Cardiac muscle cell (in vitro differentiated cells and primary cell): ENCODE measurements around the gene DYNC2H1. TPM values are rescaled to one million over a fixed set of nuclear protein-coding genes. Genes with fewer than 3 reads are reported as not detected.

Source experiments
- DNase-seq, 2 donors: peaks; one replicate each; pipeline versions ENCODE4 v3.0.0 to v3.0.0-alpha.2; 2010 to 2017; ENCODE audit warnings: low read depth in 1 of 2, low spot score in 1 of 2
- H3K27ac ChIP-seq: fragments of 200-600 bp; sonication (generic); 2 replicates; pipeline ENCODE4 v1.5.1; 2016
- H3K27me3 ChIP-seq: fragments of 200-600 bp; sonication (generic); 2 replicates; pipeline ENCODE4 v1.6.0; 2016; ENCODE audit warnings: control low read depth
- H3K36me3 ChIP-seq: fragments of 200-600 bp; sonication (generic); 2 replicates; pipeline ENCODE4 v1.5.1; 2016; ENCODE audit warnings: control low read depth
- H3K4me1 ChIP-seq: fragments of 200-600 bp; sonication (generic); 2 replicates; pipeline ENCODE4 v1.8.1; 2017; ENCODE audit warnings: low read depth, mild to moderate bottlenecking, mixed run types
- H3K4me3 ChIP-seq: fragments of 200-600 bp; sonication (generic); 2 replicates; pipeline ENCODE4 v1.5.1; 2016; ENCODE audit warnings: mild to moderate bottlenecking
- H3K9me3 ChIP-seq: fragments of 200-600 bp; sonication (generic); 2 replicates; pipeline ENCODE4 v1.5.1; 2017; ENCODE audit warnings: low read depth, mild to moderate bottlenecking, control low read depth
- polyA plus RNA-seq: library from polyadenylated mRNA; unstranded; fragments of >200 nt; fragmentation: Nextera tagmentation; extraction: Ambion mirVana; gene quantifications from 2 replicates; pipeline ENCODE4 v1.2.1, GENCODE V29; 2016
- total RNA-seq: library from RNA; depleted of rRNA; stranded (reverse); fragments of >200 nt; gene quantifications from 2 replicates; pipeline ENCODE4 v1.2.3, GENCODE V29; 2016
- TF ChIP-seq, protein P1 (sequence below): IDR thresholded peaks from 2 replicates; pipeline ENCODE4 v1.5.1; 2012; ENCODE audit warnings: low read depth, mild to moderate bottlenecking, low read length

DYNC2H1 gene
- total and polyA plus RNA-seq, 2 experiments from 2014 or later, result 3.4 to 10.5 TPM

DNA sequence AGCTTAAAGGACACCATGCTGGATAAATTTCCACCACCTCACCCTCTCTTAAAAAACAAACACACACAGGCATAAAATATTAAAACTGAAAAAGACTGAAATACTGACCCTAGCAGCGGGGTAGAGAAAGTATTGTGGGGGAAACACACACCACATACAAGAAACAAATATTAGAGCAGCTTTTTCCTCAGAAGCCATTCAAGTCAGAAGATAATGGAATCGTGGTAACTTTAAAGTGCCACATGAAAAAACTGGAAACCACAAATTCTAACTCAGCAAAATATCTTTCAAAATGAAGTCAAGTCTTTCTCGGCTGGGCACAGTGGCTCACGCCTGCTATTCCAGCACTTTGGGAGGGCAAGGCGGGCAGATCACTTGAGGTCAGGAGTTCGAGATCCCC is 223.2 kb downstream of the DYNC2H1 start:
- Histone ChIP-seq H3K27me3 (no peaks in the 10 kb centered on the region), H3K4me3 (no peak overlapping the region)
- TF ChIP-seq, protein P1, sequence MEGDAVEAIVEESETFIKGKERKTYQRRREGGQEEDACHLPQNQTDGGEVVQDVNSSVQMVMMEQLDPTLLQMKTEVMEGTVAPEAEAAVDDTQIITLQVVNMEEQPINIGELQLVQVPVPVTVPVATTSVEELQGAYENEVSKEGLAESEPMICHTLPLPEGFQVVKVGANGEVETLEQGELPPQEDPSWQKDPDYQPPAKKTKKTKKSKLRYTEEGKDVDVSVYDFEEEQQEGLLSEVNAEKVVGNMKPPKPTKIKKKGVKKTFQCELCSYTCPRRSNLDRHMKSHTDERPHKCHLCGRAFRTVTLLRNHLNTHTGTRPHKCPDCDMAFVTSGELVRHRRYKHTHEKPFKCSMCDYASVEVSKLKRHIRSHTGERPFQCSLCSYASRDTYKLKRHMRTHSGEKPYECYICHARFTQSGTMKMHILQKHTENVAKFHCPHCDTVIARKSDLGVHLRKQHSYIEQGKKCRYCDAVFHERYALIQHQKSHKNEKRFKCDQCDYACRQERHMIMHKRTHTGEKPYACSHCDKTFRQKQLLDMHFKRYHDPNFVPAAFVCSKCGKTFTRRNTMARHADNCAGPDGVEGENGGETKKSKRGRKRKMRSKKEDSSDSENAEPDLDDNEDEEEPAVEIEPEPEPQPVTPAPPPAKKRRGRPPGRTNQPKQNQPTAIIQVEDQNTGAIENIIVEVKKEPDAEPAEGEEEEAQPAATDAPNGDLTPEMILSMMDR, result no peak

DNA sequence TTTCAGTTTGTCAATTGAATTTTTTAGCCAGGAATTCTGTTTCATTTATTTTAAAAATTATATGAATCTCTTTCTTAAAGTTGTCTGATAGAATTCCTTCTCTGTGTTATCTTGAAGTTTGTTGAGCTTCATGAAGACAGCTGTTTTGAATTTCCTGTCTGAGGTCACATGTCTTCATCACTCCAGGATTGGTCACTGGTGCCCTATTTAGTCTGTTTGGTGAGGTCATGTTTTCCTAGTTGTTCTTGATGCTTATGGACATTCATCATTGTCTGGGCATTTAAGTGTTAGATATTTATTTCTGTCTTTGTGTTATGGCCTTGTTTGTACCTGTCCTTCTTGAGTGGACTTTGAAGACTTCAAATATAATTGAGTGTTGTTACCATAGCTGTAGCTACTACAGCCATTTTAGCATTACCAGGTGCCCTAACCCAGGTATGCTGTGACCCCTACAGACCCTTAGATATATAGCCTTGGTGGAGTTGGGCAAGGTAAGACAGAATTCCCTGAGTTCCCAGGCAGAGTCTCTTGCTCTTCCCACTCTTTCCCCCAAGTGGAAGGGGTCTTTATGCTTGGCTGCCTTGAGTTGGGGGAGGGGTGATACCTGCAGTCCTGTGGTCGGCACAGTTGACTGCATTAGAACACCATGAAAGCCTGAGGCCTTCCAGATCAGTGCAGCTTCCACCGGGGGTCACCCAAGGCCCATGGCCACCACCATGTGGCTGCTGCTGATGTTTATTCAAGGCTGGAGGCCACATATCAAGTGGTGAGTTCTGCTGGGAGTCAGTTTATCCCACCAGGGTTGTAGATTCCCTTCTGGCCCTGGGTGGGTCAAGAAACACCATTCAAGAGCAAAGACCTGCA is 229.6 kb downstream of the DYNC2H1 start:
- H3K4me1 ChIP-seq, result no peaks in the 10 kb centered on the region
- H3K27ac ChIP-seq, result no peak overlapping the region
- no peak overlapping the region for H3K4me3 ChIP-seq
- H3K36me3 ChIP-seq, result no peaks in the 10 kb centered on the region
- DNase-seq, result peak in 1 of 2 donors; percentile 40
- TF ChIP-seq, protein P1, result no peak
- no peaks in the 10 kb centered on the region for H3K27me3 ChIP-seq
- H3K9me3 ChIP-seq, result no peaks in the 10 kb centered on the region

More for the DNA sequence above, 223.2 kb downstream of the DYNC2H1 start:
- DNase-seq, result no peak
- H3K36me3 ChIP-seq, result no peaks in the 10 kb centered on the region
- no peaks in the 10 kb centered on the region for H3K4me1 ChIP-seq
- H3K27ac ChIP-seq, result no peak overlapping the region
- H3K9me3 ChIP-seq, result no peaks in the 10 kb centered on the region

DNA sequence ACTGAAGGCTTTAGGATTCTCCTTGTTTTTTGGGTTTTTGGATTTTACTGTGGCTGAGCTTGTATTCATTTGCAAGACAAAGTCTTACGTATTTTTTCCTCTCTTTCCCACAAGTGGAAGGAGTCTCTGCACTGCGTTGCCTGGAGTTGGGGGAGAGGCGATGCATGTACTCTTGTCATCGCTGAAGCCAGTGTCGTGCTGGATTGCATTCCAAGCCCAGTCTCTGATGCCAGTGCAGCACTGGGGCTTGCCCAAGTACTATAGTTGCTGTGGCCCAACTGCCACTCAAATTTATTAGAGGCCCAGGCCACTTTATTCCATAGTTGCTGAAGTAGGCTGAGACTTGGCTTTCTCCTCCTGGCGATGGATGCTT is 230.2 kb downstream of the DYNC2H1 start:
- no peak overlapping the region for H3K27ac ChIP-seq
- TF ChIP-seq, protein P1, result no peak

DNA sequence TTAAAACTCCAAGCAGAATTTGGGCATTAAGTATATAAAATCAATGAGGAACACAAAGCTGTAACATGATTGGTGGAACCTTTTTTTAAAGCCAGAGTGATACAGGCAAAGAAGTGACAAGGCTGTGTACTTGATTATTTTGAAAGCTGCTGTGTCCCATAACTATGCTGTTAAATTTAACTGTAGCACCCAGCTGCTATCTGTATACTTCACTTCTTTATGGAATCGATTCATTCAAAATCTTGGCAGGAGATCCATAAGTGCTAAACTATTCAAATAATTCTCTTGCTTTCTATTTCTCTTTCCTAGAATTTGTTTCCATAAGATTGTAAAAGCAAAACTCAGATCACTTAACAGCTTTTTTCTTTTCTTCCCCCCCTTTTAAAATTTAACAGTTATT is 231.7 kb downstream of the DYNC2H1 start:
- TF ChIP-seq, protein P1, result no peak
- DNase-seq, result no peak
- Histone ChIP-seq H3K4me1 (no peaks in the 10 kb centered on the region), H3K36me3 (no peaks in the 10 kb centered on the region), H3K9me3 (no peaks in the 10 kb centered on the region), H3K27ac (no peak overlapping the region), H3K4me3 (no peak overlapping the region), H3K27me3 (no peaks in the 10 kb centered on the region)

More for the DNA sequence above, 230.2 kb downstream of the DYNC2H1 start:
- no peaks in the 10 kb centered on the region for H3K9me3 ChIP-seq
- no peak for DNase-seq
- no peaks in the 10 kb centered on the region for H3K27me3 ChIP-seq
- no peaks in the 10 kb centered on the region for H3K4me1 ChIP-seq
- H3K36me3 ChIP-seq, result no peaks in the 10 kb centered on the region
- no peak overlapping the region for H3K4me3 ChIP-seq

DNA sequence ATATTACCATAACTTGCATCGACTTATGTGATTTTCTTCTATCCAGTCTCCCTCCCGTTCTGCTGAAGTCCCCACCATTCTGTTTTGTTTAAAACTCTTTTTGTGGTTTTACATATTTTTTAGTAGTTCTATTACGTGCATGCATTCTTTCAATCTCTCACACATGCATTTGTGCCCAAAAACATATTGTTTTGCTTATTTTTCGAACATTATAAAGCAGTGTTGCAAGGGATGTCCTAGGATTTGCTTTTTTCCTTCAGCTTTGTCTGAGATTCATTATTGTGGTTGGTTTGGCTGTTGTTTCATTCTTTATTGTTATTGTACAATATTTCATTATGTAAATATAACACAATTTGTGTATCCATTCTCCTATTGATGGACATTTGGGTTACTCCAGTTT is 235.7 kb downstream of the DYNC2H1 start:
- no peaks in the 10 kb centered on the region for H3K27me3 ChIP-seq
- DNase-seq, result no peak
- no peaks in the 10 kb centered on the region for H3K36me3 ChIP-seq
- H3K9me3 ChIP-seq, result no peaks in the 10 kb centered on the region
- TF ChIP-seq, protein P1, result no peak
- no peak overlapping the region for H3K27ac ChIP-seq
- no peak overlapping the region for H3K4me3 ChIP-seq
- H3K4me1 ChIP-seq, result no peaks in the 10 kb centered on the region
